Measurements from ENCODE around the gene CENPM. TPM values are rescaled to one million over a fixed set of nuclear protein-coding genes. Genes with fewer than 3 reads are reported as not detected.
"Not testable (repeated sequence)": the region's sequence is repeated elsewhere in the genome, so short reads cannot be mapped to it uniquely, and the experiment has no call there.

The CENPM gene
- total RNA-seq, 1 donor from 2014 or later = 22.1 TPM

DNA sequence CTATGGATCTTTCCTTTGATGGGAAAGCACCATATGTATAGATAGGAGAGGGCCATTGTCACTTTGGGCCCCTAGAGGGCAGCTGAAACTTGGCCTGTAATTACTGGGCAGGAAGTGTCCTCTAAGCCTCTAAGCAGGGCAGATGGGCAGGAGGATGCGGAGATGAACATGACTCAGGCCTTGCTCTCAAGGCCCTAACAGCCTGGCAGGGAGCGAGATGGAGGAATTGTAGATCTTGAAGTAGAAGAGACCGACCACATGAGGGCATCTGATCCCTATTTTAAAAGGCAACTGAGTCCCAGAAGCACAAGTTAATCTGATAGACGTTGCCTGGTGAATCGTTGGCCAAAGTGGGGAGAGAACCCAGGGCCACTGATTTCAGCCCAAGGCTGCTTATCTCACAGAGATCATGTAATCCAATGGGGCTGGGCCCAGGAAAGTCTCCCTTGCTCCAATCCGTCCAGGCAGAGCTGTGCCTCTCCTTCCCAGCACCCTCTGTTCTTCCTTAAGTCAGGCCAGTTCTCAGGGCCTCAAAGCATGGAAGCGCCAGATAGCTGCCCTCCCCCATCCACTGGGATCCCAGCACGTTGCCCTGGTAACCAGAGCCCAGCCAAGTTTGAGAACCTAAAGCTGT is 19.8 kb upstream of the CENPM start:
- DNase-seq (ENCODE audit: low read depth, low spot score) = peak; percentile 49

DNA sequence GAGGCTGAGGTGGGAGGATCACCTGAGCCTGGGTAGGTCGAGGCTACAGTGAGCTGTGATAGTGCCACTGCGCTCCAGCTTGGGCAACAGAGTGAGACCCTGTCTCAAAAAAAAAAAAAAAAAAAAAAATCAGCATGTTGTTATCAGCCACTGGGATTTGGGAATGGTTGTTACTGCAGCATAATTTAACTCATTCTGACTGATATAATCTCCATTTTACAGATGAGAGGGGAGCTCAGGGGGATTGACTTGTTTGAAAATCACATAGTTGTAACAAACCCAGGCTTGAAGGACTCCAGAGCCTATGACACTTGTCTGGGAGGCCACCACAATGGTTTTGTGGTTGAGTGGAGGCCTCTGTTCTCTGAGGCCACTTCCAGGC is 19.3 kb upstream of the CENPM start:
- no peak for DNase-seq (ENCODE audit: low read depth, low spot score)

DNA sequence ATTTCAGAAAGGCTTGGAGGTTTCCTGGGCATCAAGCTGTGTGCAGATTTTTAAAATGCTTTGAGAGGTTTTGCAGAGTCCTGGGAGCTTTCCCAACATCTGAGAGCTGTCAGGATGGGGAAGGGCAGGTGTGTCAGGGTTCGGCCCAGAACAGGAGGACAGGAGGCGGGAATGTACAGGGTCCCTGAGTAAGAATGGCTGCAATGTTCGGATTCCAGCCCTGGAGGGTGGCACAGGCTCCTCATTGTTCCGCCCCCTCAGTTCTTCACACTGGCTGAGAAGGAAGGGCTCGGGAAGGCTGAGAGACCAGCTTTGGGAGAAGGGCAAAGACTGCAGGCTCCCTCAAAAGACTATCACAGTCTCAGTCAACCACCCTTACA is 17.1 kb upstream of the CENPM start:
- DNase-seq (ENCODE audit: low read depth, low spot score) = no peak

DNA sequence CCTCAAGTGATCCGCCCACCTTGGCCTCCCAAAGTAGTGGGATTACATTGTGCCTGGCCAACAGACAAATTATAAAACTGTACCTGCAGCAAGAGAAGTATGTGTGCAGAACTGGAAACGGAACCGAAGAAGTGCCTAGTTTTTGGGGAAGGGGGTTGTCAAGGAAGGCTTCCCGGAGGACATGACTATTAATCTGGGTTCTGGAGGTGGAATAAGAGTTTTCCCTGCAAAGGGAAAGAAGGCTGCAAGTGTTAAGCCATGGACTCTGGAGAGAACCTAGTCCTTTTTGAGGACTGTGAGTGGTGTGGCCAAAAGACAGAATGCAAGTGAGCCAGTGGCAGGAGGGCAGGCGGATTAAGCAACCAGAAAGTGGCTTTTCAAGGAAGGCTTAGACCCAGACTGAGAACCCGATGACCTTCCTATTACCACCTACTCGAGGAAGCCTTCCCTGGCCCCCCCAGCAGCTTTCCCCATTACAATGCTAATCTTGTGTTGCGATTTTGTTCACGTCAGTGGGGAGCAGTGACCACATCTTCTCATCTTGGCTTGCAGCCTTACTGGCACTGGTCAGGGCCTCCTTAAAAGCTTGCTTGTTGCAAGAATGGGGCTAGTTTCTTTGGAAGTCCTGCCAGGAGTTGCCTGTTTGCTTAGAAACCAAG is 16.6 kb upstream of the CENPM start:
- DNase-seq (ENCODE audit: low read depth, low spot score) = no peak

DNA sequence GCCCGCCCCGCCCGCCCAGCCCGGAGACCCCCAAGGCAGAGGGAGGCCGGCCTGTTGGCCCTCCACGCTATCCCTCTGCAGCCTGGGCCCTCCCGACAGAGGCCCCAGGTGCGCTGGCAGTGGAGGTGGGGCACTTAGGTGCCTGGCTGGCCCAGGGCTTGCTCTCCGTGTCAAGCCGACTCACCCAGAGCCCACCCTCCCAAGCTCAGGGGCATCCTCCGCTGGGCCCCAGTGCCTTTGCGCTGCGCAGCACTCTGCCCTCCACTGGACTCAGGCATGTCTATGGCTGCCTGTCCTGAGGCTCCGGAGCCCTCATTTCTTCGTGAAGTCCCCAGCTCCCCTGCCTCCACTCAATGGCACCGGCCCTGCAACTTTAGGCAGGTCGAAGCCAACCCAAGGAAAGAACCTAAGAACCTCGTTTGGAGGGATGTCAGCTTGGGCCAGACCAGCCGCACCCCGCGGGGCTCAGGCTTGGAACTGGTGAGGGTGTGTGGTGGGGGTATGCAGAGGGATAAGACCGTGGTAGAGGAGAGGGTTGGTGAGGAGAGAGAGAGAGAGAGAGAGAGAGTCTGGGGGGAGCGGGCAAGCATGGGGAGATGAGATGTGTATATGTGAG is 11.1 kb upstream of the CENPM start:
- DNase-seq (ENCODE audit: low read depth, low spot score) = no peak

DNA sequence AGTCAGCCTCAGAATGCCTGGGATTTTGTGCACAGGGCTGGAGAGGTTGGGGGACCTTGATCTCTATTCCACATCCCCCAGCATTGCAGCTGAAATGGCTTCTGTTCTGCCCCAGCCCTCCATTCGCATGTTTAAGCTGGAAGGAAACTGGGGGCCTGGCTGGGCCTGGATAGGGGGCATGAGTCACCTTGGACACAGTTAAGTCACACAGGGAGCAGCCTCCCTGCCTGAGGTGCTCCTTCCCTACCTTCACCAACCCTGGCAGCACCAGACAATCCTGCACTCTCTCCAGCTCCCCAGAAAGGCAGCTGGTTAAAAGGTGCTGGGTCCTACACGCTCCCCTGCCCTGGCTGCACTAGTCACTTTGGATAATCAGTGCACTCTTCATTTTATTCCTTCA is 5.8 kb upstream of the CENPM start:
- DNase-seq (ENCODE audit: low read depth, low spot score) = no peak

DNA sequence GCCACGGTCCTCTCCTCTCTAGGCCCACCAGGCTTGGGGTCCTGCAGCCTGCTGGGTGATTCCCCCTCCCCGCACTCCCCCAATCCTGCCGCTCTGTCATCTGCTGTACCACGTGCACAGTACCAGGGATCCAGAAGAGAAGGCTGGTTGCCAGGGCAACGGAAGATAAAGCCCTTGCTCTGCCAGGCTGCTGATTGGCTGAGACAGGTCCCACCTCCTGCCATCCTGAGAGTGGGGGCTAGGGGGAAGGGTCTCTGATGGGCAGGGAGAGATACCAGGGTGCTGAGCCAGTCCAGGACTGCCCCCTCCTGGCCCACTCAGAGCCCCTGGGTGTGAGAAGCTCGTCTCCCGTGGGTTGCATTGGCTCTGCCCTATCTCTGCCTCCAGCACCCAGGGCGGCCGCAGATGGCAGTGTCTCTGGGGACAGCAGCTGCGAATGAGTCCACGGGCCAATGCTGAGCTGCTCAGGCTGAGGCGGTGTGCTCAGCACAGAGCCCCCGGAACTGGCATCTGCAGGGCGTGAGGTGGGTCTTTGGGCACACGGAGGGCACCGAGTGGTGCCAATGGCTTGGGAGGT is 5.0 kb upstream of the CENPM start, which contains the start of gene SMIM45:
Gene SMIM45 (plus strand): TSS at position 253 of the 577 bp plus-strand sequence.
- no peak for DNase-seq (ENCODE audit: low read depth, low spot score)

DNA sequence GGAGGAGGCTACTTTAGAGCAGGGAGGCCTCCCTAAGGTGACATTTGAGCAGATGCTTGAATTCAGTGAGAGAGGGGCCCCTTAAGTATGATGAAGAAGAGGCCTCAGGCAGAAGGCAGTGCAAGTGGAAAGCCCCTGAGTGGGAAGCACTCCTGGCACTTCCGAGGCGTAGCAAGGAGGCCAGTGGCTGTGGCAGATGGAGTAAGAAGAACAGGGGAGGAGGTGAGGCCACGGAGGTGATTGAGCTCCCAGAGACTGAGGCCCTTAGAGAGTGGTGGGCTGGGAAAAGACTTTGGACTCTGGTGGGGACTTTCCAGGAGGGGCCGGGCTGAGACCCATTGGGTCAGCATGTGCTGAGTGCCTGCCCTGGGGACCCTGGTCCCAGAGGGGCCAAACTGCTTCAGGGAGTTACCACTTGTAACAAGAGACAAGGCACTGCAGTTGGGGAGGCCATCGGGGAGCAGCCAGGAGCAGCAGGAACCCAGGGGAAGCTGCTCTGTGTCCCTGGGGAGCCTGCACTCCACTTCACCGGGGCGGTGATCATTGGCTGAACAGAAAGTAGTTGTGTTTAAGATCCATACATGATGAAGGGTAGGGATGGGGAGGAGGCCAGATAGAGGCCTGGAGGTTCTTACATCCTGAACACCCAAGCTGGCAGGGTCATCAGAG is 2.5 kb upstream of the CENPM start:
- DNase-seq (ENCODE audit: low read depth, low spot score) = no peak

DNA sequence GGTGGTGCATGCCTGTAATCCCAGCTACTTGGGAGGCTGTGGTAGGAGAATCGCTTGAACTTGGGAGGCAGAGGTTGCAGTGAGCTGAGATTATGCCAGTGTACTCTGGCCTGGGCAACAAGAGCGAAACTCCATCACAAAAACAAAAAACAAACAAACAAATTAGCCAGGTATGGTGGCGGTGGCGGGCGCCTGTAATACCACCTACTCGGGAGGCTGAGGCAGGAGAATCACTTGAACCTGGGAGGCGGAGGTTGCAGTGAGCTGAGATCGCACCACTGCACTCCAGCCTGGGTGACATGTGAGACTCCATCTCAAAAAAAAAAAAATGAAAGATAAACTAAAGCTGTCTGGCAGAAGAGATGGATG is 2.0 kb upstream of the CENPM start:
- DNase-seq (ENCODE audit: low read depth, low spot score) = not testable (repeated sequence)

DNA sequence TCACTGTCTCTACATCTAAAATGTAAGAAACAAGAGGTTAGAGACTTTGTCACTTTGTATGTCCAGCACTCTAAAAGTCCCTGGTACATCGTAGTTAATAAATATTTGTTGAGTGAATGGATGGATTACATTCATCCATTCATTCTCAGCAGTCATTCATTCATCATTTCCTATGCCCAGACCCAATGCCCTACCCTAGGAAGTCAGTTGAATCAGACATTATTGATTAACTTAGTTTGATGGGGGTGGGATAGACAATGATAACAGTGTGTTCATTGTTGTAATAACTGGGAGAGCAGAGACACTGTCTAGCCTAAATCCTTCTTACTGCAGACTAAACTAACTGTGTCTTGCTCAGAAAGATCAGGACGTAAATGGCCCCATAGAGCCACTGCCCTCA is 1.2 kb upstream of the CENPM start:
- DNase-seq (ENCODE audit: low read depth, low spot score) = no peak

DNA sequence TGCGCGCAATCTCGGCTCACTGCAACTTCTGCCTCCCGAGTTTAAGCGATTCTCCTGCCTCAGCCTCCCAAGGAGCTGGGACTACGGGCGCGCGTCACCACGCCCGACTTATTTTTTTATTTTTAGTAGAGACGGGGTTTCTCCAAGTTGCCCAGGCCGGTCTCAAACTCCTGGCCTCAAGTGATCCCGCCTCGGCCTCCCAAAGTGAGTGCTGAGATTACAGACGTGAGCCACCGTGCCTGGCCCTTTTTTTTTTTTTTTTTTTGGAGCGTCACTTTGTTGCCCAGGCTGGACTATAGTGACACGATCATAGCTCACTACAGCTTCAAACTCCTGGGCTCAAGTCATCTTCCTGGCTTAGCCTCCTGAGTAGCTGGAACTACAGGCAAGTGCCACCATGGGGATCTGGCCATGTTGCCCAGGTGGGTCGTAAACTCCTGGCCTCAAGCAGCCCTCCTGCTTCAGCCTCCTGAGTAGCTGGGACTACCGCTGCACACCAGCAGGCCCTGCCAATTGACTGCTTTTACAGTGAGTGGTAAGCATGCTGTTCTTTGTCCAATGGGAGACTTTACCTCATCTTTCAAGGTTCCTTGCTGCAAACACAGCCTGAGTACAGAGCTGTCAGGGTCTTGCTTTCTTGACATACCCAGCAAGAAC is 600 bp upstream of the CENPM start:
- DNase-seq (ENCODE audit: low read depth, low spot score) = no peak

DNA sequence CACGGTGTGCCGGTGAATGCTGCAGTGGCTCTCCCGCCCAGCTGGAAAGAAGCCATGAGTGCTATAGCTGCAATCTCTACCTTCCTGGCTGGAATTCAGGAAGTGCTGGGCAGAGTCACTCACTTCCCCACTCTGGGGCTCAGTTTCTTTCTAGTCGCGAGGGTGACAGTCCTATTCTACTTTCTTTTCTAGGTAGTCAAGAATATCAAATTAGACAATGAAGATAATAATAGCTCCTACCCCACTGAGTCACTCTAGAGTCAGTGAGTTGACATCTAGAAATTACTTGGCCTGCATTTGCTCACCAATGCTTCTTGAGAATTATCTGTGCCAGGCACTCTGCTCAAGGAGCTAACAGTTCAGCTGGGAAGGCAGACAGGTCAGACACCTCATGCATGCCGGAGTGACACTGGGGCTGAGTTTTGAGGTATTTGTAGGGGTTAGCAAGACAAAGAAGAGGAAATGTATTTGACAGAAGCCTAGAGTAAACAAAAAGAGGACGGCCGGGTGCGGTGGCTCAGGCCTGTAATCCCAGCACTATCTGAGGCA is 3.2 kb downstream of the CENPM start:
- DNase-seq (ENCODE audit: low read depth, low spot score) = no peak

DNA sequence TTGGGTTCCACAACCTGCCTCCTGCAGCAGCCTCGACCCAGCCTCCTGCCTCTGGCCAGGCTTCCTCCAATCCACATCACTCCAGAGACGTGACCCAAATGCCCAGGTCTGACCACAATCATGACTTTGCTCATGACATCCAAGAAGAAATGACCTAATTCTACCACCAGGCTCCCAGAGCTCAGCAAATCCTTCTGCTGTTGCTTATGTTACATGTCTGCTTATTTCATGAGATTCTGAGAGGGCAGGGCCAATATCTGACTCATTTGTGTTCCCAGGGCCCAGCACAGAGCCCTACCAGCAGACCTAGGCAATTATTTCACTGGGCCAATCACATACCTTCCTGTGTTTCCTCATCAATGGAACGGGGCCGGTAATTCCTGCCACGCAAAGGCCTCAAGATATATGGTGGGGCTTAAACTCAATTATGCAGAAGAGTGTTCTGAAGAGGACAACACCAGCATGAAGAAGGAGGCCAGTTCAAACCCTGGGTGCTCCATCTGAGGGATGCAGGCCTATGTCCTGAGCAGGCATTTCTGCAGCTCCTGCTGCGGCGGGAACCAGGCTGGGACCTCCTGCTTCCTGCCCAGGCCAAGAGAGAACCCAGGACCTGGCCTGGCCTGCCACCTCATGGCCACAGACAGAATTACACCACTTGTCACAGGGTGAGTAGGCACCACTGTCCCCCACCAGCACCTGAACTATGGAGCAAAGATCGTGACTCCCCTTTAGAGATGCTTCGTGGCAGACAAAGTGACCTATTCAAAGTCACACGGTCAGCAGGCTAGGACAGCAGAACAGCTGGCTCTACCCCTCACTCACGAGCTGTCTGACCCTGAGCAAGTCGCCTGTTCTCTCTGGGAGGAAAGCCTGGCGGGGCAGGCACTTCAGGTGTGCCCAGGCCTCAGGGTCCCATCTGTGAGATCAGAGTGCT is 5.9 kb downstream of the CENPM start:
- DNase-seq (ENCODE audit: low read depth, low spot score) = peak; percentile 33

DNA sequence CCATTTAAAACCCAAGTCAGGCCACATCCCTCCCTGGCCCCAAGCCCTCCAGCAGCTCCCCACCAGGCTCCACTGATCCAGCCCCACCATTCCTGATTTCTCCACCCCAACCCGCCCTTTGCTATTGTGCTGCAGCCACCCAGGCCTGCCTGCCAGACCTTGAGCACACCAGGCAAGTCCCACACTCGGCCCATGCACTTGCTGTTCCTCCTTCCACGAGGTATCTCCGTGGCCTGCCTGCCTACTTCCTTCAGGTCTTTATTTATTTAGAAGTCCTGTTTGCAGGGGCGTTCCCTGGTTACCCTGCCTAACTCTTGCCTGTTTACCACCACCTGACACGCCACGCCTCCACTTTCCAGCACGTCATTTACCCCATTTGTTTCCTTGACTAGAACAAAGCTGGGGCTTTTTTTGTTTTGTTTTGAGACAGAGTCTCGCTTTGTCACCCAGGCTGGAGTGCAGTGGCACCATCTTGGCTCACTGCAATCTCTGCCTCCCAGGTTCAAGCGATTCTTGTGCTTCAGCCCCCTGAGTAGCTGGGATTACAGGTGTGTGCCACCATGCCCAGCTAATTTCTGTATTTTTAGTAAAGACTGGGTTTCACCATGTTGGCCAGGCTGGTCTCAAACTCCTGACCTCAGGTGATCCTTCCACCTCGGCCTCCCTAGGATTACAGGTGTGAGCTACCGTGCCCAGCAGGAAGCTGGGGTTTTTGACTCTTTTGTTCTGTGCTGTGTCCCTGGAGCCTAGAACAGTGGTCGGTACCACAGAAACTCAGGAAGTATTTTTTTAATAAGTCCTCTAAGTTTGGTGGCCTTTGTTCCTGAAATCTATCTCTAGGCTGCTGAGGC is 6.7 kb downstream of the CENPM start:
- DNase-seq (ENCODE audit: low read depth, low spot score) = no peak

DNA sequence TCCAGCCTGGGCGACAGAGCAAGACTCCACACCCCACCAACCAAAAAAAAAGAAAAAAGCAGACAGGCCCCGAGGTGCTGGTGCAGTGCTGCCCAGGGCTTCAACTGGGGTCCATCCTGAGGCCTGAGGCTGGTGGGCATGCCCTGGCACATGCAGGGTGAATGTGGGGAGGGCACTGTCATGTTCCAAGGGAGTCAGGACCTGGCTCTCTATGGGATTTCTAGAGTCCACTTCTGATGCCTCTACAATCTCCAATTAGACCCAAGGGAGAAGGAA is 10.1 kb downstream of the CENPM start:
- no peak for DNase-seq (ENCODE audit: low read depth, low spot score)

DNA sequence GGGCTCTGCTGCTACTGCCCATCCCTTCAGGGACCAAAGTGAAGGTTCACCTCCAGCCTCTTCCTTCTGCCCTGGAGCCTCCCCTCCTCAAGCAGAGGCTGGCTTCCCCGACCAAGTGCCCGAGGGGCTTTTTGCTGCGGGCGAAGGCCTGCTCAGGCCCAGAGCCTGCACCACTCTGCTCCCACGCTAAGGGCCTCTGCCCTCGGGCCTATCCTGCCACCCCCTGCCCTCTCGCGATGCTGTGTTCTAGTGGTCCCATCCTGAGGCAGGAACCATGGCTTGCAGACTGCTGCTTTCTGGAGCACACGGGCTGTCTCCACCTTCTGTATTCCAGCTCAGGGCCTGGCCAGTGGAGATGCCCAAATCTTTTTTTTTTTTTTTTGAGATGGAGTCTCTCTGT is 11.4 kb downstream of the CENPM start:
- DNase-seq (ENCODE audit: low read depth, low spot score) = no peak

DNA sequence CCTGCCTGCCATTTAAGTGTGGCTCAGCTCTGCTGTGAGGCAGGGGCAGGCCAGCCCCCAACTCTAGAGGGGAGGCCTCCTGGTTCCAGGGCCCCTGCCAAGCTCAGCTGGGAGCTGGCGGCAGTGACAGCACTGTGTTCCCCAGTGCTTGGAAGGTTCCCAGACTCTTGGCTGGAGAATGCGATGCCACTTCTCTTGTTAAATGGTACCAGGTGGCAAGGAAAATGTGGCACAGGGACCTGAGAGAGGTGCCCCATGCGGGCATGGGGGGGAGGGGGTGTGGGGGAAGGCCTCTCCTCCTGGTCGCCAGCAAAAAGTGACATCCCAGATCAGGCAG is 12.0 kb downstream of the CENPM start:
- no peak for DNase-seq (ENCODE audit: low read depth, low spot score)

DNA sequence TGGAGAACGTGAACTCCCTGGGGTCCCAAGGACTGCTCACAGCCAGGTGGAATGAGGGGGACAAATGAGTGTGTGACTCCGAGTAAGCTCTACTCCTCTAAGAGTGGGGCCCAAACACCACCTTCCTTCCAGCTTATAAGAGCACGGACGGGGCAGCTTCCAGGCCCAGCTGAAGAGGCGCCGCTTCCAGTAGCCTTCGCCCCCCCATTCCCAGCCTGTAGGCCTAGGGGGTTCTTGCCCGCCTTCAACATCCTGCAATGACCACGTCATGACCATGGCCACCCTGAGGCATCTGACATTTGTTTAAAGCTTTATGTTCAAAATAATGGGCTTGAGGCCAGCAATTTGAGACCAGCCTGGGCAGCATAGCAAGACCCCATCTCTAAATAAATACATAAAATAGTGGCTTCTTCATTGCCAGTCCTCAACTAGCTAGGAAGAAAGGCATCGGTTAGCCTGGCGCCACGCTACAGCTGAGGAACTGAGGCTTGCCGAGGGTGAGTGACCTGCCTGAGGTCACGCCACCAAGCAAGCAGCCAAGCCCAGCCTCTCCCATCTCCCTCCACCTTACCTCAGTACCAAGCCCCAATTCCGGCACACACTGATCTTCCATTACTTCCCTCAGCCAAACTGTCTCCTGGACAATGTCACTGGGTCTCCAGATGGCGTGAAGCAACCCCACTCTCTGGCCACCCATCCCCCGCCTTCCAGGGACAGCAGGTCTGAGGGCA is 12.5 kb downstream of the CENPM start:
- no peak for DNase-seq (ENCODE audit: low read depth, low spot score)

All from pulmonary artery endothelial cell (primary cell).